ENCODE data around the gene C5AR1.

DNA sequence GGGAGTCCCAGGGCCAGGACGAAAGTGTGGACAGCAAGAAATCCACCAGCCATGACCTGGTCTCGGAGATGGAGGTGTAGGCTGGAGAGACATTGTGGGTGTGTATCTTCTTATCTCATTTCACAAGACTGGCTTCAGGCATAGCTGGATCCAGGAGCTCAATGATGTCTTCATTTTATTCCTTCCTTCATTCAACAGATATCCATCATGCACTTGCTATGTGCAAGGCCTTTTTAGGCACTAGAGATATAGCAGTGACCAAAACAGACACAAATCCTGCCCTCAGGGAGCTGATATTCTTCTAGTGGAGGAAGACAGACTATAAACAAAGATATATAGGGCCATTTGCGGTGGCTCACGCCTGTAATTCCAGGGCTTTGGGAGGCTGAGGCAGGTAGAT, 32.1 kb downstream of the C5AR1 start:
- TF ChIP-seq, protein P1, sequence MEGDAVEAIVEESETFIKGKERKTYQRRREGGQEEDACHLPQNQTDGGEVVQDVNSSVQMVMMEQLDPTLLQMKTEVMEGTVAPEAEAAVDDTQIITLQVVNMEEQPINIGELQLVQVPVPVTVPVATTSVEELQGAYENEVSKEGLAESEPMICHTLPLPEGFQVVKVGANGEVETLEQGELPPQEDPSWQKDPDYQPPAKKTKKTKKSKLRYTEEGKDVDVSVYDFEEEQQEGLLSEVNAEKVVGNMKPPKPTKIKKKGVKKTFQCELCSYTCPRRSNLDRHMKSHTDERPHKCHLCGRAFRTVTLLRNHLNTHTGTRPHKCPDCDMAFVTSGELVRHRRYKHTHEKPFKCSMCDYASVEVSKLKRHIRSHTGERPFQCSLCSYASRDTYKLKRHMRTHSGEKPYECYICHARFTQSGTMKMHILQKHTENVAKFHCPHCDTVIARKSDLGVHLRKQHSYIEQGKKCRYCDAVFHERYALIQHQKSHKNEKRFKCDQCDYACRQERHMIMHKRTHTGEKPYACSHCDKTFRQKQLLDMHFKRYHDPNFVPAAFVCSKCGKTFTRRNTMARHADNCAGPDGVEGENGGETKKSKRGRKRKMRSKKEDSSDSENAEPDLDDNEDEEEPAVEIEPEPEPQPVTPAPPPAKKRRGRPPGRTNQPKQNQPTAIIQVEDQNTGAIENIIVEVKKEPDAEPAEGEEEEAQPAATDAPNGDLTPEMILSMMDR (IDR thresholded peaks at IDR 0.05) = no peak
- TF ChIP-seq POLR2A (IDR thresholded peaks at IDR 0.05) (no peak), POLR2AphosphoS5 (IDR thresholded peaks at IDR 0.05) (no peak)

Data from prostate gland (tissue), 2 donors.